Esophagus muscularis mucosa (tissue), 4 donors: ENCODE results near the gene SERPINI1. TPM values are rescaled to one million over a fixed set of nuclear protein-coding genes. Genes with fewer than 3 reads are reported as not detected.

Source experiments
- DNase-seq: peaks from one replicate; pipeline ENCODE4 v3.0.0-alpha.2; 2017; ENCODE audit errors: extremely low spot score
- H3K27ac ChIP-seq, 4 donors: fragments of 200-600 bp; sonication (generic); replicated peaks in 1 of 4; 1 replicate in 3 of 4; 2 replicates in 1 of 4; pipeline ENCODE4 v1.5.1; 2016 to 2019; ENCODE audit warnings: mild to moderate bottlenecking in 1 of 4
- H3K27me3 ChIP-seq, 4 donors: fragments of 200-600 bp; sonication (generic); one replicate each; pipeline versions ENCODE4 v1.5.1 to v1.6.0; 2016 to 2019
- H3K36me3 ChIP-seq, 4 donors: fragments of 200-600 bp; sonication (generic); one replicate each; pipeline ENCODE4 v1.5.1; 2016 to 2019
- H3K4me1 ChIP-seq, 4 donors: fragments of 200-600 bp; sonication (generic); one replicate each; pipeline ENCODE4 v1.5.1; 2016 to 2019
- H3K4me3 ChIP-seq, 4 donors: fragments of 200-600 bp; sonication (generic); 1 replicate in 2 of 4; 2 replicates in 2 of 4; pipeline ENCODE4 v1.5.1; 2016 to 2019; ENCODE audit warnings: mild to moderate bottlenecking in 4 of 4, moderate library complexity in 1 of 4
- H3K9me3 ChIP-seq, 4 donors: fragments of 200-600 bp; sonication (generic); 1 replicate in 3 of 4; 2 replicates in 1 of 4; pipeline ENCODE4 v1.5.1; 2016 to 2019
- EP300 ChIP-seq: sonication (generic); formaldehyde crosslinking; IDR thresholded peaks from one replicate; pipeline ENCODE4 v1.6.1; 2017; ENCODE audit warnings: antibody characterized with exemption
- POLR2A ChIP-seq: fragments of 450-650 bp; IDR thresholded peaks from one replicate; pipeline ENCODE4 v1.6.1; 2017; ENCODE audit warnings: antibody characterized with exemption, moderate library complexity, mild to moderate bottlenecking, low read depth
- POLR2AphosphoS5 ChIP-seq, 2 donors: sonication (generic); formaldehyde crosslinking; IDR thresholded peaks; one replicate each; pipeline ENCODE4 v1.6.1; 2017; ENCODE audit warnings: antibody characterized with exemption in 2 of 2
- WGBS: methylation state at CpG from one replicate; pipeline ENCODE4 v1.1.5; 2018; 5-methylcytosine and 5-hydroxymethylcytosine counted together
- intact Hi-C: fragments of 100-400 bp; cut with DNase I; formaldehyde crosslinking; loops from one replicate; pipeline ENCODE4 v1.15.1; 2023
- total RNA-seq, 4 donors: library from RNA; depleted of rRNA; stranded (reverse); fragments of >200 nt; gene quantifications; one replicate each; pipeline versions ENCODE4 v1.1.0 to v1.2.1, GENCODE V29; 2016
- TF ChIP-seq, protein P1 (sequence below), 3 experiments: fragments of 200-600 bp in 2 of 3; fragments of 450-650 bp in 1 of 3; sonication (generic) in 2 of 3; IDR thresholded peaks; one replicate each; pipeline ENCODE4 v1.5.1; 2017 to 2019; ENCODE audit warnings: antibody characterized with exemption in 3 of 3, mild to moderate bottlenecking in 2 of 3, moderate library complexity in 1 of 3

SERPINI1 gene
- total RNA-seq, 4 donors from 2014 or later: 3.1 to 7.1 (median 4.1) TPM

DNA sequence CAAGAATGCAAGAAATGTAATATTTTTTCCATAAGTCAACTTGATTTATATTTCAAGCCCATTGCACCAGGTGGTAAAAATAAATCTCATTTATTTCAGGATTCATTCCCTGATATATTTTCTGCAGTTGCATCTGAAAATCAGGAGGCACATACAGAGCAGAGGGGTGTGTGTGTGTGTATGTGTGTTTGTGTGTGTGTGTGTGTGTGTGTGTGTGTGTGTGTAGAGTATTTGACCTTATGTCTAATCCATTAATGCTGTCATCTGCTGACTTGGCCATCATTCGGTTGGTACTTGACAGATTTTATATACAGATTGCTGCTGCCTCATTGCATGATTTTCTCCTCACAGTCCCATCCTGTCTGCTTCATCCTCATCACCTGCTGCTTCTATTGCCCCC is 118.5 kb downstream of the SERPINI1 start:
- no peak overlapping the region for H3K4me3 ChIP-seq
- TF ChIP-seq POLR2A (no peak), EP300 (no peak), POLR2AphosphoS5 (IDR thresholded peaks at IDR 0.05) (no peak)
- TF ChIP-seq, protein P1, sequence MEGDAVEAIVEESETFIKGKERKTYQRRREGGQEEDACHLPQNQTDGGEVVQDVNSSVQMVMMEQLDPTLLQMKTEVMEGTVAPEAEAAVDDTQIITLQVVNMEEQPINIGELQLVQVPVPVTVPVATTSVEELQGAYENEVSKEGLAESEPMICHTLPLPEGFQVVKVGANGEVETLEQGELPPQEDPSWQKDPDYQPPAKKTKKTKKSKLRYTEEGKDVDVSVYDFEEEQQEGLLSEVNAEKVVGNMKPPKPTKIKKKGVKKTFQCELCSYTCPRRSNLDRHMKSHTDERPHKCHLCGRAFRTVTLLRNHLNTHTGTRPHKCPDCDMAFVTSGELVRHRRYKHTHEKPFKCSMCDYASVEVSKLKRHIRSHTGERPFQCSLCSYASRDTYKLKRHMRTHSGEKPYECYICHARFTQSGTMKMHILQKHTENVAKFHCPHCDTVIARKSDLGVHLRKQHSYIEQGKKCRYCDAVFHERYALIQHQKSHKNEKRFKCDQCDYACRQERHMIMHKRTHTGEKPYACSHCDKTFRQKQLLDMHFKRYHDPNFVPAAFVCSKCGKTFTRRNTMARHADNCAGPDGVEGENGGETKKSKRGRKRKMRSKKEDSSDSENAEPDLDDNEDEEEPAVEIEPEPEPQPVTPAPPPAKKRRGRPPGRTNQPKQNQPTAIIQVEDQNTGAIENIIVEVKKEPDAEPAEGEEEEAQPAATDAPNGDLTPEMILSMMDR (IDR thresholded peaks at IDR 0.05): no peak
- no peaks in the 10 kb centered on the region for H3K27me3 ChIP-seq
- DNase-seq: no peak
- H3K27ac ChIP-seq: no peak overlapping the region
- intact Hi-C loops: no loop called here
- no peaks in the 10 kb centered on the region for H3K9me3 ChIP-seq
- 68% methylated on average over 1 of the region's 1 CpG for WGBS
- H3K4me1 ChIP-seq: peaks cover 0 to 29% (median 29%) of the 10 kb centered on the region in 4 donors
- H3K36me3 ChIP-seq: no peaks in the 10 kb centered on the region

DNA sequence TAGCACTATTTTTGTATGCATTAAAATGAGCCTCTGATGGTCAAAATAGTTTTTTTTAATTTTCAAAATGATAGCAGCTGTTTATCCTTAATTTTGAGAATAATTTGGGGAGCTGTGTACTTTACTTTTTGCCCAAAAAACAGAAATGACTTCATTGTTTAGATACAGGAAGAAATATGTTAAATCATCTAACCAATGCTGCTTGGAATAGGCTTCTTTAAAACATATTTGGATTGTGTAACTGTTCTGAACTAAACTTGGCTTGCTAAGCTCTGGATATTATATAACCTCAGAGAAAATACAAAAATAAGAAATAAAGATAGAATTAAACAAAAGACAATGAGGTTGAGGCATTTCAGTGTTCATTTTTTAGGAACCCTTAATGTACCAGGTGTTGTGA is 119.3 kb downstream of the SERPINI1 start:
- intact Hi-C loops: no loop called here
- Histone ChIP-seq H3K4me3 (no peak overlapping the region), H3K27ac (no peak overlapping the region), H3K4me1 (peaks cover 0 to 29% (median 29%) of the 10 kb centered on the region in 4 donors), H3K36me3 (no peaks in the 10 kb centered on the region), H3K27me3 (no peaks in the 10 kb centered on the region), H3K9me3 (no peaks in the 10 kb centered on the region)
- no peak for DNase-seq
- TF ChIP-seq POLR2A (no peak), POLR2AphosphoS5 (IDR thresholded peaks at IDR 0.05) (no peak), EP300 (no peak)
- TF ChIP-seq, protein P1 (IDR thresholded peaks at IDR 0.05): no peak

DNA sequence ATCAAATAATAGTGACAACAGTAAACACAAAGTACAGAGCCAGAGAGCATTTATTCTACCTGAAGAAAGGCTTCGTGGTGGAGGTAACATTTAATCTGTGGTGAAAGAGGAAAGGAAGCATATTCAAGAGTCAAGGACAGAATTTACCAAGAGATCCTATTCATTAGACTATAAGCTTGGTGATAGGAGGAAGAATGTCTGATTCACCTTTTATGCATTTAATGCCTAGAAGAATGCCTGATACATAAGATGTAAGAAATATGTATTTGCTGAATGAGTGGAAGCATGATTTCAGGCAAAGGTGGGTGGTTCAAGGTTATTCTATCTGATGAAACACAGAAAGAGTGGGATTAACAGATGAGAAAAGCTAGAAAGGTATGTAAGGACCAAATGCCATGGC is 119.8 kb downstream of the SERPINI1 start:
- intact Hi-C loops: no loop called here
- peaks cover 0 to 29% (median 29%) of the 10 kb centered on the region in 4 donors for H3K4me1 ChIP-seq
- TF ChIP-seq, protein P1 (IDR thresholded peaks at IDR 0.05): no peak
- no peak for TF ChIP-seq EP300
- no peak for TF ChIP-seq POLR2AphosphoS5 (IDR thresholded peaks at IDR 0.05)
- TF ChIP-seq POLR2A: no peak
- no peaks in the 10 kb centered on the region for H3K9me3 ChIP-seq
- H3K36me3 ChIP-seq: no peaks in the 10 kb centered on the region
- H3K27me3 ChIP-seq: no peaks in the 10 kb centered on the region
- H3K27ac ChIP-seq: no peak overlapping the region
- DNase-seq: no peak
- WGBS: 56% methylated on average over 1 of the region's 1 CpG
- H3K4me3 ChIP-seq: no peak overlapping the region

DNA sequence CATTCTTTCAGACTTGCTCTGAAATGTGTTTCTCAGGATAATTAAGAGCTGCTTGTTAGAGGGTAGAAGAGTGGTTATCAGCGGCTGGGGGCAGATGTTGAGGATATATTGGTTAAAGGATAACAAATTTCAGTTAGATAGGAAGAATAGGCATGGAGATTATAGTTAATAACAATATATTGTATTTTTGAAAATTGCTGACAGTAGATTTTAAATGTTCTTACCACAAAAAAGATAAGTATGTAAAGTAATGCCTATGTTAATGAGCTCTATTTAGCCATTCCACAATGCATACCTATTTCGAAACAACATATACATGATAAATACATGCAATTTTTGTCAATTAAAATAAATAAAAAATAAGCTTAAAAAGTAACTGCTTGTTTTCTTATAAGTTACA is 123.3 kb downstream of the SERPINI1 start:
- Histone ChIP-seq H3K36me3 (no peaks in the 10 kb centered on the region), H3K4me1 (peaks cover 3 to 32% (median 22%) of the 10 kb centered on the region in 4 donors), H3K27ac (no peak overlapping the region), H3K9me3 (no peaks in the 10 kb centered on the region), H3K27me3 (no peaks in the 10 kb centered on the region), H3K4me3 (no peak overlapping the region)
- 86% methylated on average over 2 of the region's 2 CpGs for WGBS
- intact Hi-C loops: no loop called here
- TF ChIP-seq, protein P1 (IDR thresholded peaks at IDR 0.05): no peak
- TF ChIP-seq EP300 (no peak), POLR2A (no peak), POLR2AphosphoS5 (IDR thresholded peaks at IDR 0.05) (no peak)
- no peak for DNase-seq

DNA sequence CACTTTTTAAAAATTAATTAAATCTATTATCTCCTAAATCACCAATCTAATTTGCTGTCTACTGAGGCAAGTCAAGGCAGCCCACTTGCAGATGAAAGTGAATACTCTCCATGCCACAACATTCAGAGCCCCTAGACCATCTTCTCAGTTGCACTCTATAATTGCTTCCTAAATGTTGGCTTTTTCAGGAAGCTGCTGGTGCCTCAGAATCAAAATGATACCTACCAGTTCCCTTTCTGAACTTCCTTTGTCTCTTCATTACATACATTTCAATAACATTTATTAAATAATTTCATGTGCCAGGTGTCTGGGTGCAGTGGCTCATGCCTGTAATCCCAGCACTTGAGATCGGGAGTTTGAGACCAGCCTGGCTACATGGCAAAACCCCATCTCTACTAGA is 124.1 kb downstream of the SERPINI1 start:
- no peaks in the 10 kb centered on the region for H3K36me3 ChIP-seq
- H3K4me3 ChIP-seq: no peak overlapping the region
- no peak for TF ChIP-seq EP300
- TF ChIP-seq POLR2A: no peak
- TF ChIP-seq, protein P1 (IDR thresholded peaks at IDR 0.05): no peak
- no peak for TF ChIP-seq POLR2AphosphoS5 (IDR thresholded peaks at IDR 0.05)
- DNase-seq: no peak
- no peaks in the 10 kb centered on the region for H3K9me3 ChIP-seq
- no peak overlapping the region for H3K27ac ChIP-seq
- no peaks in the 10 kb centered on the region for H3K27me3 ChIP-seq
- 73% methylated on average over 1 of the region's 1 CpG for WGBS
- peaks cover 7 to 28% (median 17%) of the 10 kb centered on the region in 4 donors for H3K4me1 ChIP-seq
- intact Hi-C loops: no loop called here
